ENCODE data around the gene FAM117A.

The FAM117A gene

DNA sequence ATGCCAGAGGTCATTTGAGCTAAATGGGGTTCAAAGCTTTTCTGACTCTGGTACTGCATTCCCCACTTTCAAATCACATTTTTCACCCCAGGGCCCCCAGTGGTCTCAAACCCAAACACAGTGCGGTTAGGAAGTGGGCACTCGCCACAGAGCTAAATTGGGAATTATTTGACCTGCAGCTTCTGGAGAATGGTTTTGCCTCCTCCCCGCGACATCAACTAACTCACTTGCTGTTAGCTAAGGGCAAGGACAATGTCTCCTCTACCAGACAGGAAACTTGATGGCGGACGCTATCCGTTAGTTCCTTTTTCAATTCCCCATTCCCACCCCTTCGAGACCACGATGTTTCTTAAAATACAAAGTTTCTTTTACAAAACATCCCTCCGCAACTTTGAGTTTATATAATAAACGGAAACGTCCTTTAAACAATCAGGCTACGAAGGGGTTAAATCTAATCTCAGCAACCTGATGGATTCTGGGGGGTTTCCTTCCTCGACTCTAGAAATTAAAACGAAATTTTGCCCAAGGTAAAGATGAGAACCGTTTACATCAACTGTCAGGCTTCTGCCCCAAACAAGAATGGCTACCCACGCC lies 24.1 kb upstream of the FAM117A start:
- H2BK5ac ChIP-seq (ENCODE audit: low read length), result no peak overlapping the region
- H2AK5ac ChIP-seq (ENCODE audit: low read depth, low read length), result no peak overlapping the region
- WGBS, 2 donors (ENCODE audit: extremely low coverage in 2 of 2, insufficient read length in 2 of 2, insufficient replicate concordance in 1 of 2), result no CpG with 5 or more reads among the region's 17 CpGs
- H2BK120ac ChIP-seq (ENCODE audit: low read depth, low read length), result no peak overlapping the region
- H3K36me3 ChIP-seq (replicated peaks in 1 of 2; ENCODE audit: control insufficient read depth in 2 of 2, insufficient read depth in 2 of 2, low read length in 2 of 2), result peaks cover 12 to 35% of the 10 kb centered on the region in 2 donors
- peaks cover 10 to 11% of the 10 kb centered on the region in 2 donors for H3K4me1 ChIP-seq (ENCODE audit: control insufficient read depth in 2 of 2, insufficient read depth in 1 of 2, low read depth in 1 of 2, low read length in 2 of 2)
- no peak overlapping the region for H2BK12ac ChIP-seq (ENCODE audit: low read length)
- no peak overlapping the region for H3K14ac ChIP-seq (ENCODE audit: low read length)
- no peak overlapping the region for H2BK15ac ChIP-seq (ENCODE audit: low read length)
- H3K4me3 ChIP-seq (ENCODE audit: low read length in 2 of 2), result peak overlapping the region; percentile 74 to 85
- no peak overlapping the region for H4K91ac ChIP-seq (ENCODE audit: low read depth, low read length, poor library complexity)
- no peak overlapping the region for H3K23ac ChIP-seq (ENCODE audit: low read depth, low read length, poor library complexity)
- peak overlapping the region; percentile 65 for H3K27ac ChIP-seq (replicated peaks; ENCODE audit: low read length)
- peak overlapping the region; percentile 72 for H3K4me2 ChIP-seq (ENCODE audit: insufficient read depth, low read length, poor library complexity, severe bottlenecking)
- H4K8ac ChIP-seq (ENCODE audit: low read depth, low read length), result no peak overlapping the region
- DNase-seq (ENCODE audit: low spot score), result no peak
- H3K18ac ChIP-seq (ENCODE audit: low read length), result no peak overlapping the region
- H3K9ac ChIP-seq (ENCODE audit: low read depth, low read length, poor library complexity), result peak overlapping the region; percentile 60
- peak overlapping the region; percentile 86 for H2AFZ ChIP-seq (ENCODE audit: low read length)
- H3K27me3 ChIP-seq (ENCODE audit: control insufficient read depth in 3 of 3, insufficient read depth in 3 of 3, low read depth in 1 of 3, low read length in 3 of 3), result no peaks in the 10 kb centered on the region
- peaks cover 7% of the 10 kb centered on the region for H3K79me1 ChIP-seq (ENCODE audit: low read depth, low read length)
- no peaks in the 10 kb centered on the region for H3K9me3 ChIP-seq (replicated peaks in 1 of 2; ENCODE audit: control insufficient read depth in 2 of 2, insufficient read depth in 1 of 2, low read depth in 1 of 2, low read length in 2 of 2)
- no peak overlapping the region for H3K4ac ChIP-seq (ENCODE audit: low read length)

DNA sequence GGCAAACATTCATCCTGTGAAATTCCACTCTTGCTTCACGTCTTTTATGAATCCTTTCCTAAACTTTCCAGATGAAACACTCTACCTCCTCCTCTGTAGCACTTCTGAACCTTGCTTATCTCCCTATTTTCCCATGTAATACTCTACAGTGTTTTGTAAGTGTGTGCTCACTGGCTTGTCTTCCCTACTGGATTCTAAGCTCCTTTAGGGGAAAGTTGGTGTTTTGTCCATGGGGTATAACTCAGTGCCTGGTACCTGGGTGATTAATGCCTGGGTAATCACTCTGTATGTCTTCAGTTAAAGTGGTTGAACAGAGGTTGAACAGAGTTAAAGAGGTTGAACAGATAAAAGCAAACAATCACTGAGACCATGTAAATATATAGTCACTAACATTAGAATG lies 20.7 kb upstream of the FAM117A start:
- no peak overlapping the region for H2AFZ ChIP-seq (ENCODE audit: low read length)
- no peak overlapping the region for H3K4me2 ChIP-seq (ENCODE audit: insufficient read depth, low read length, poor library complexity, severe bottlenecking)
- no peaks in the 10 kb centered on the region for H3K9me3 ChIP-seq (replicated peaks in 1 of 2; ENCODE audit: control insufficient read depth in 2 of 2, insufficient read depth in 1 of 2, low read depth in 1 of 2, low read length in 2 of 2)
- no peak overlapping the region for H4K91ac ChIP-seq (ENCODE audit: low read depth, low read length, poor library complexity)
- H3K27ac ChIP-seq (replicated peaks; ENCODE audit: low read length), result no peak overlapping the region
- H2BK5ac ChIP-seq (ENCODE audit: low read length), result no peak overlapping the region
- H2BK120ac ChIP-seq (ENCODE audit: low read depth, low read length), result no peak overlapping the region
- no peak overlapping the region for H2BK12ac ChIP-seq (ENCODE audit: low read length)
- H4K8ac ChIP-seq (ENCODE audit: low read depth, low read length), result no peak overlapping the region
- H3K18ac ChIP-seq (ENCODE audit: low read length), result no peak overlapping the region
- H3K36me3 ChIP-seq (replicated peaks in 1 of 2; ENCODE audit: control insufficient read depth in 2 of 2, insufficient read depth in 2 of 2, low read length in 2 of 2), result peaks cover 1 to 3% of the 10 kb centered on the region in 2 donors
- DNase-seq (ENCODE audit: low spot score), result no peak
- WGBS, 2 donors (ENCODE audit: extremely low coverage in 2 of 2, insufficient read length in 2 of 2, insufficient replicate concordance in 1 of 2), result no CpG with 5 or more reads among the region's 1 CpG
- peaks cover 7 to 10% of the 10 kb centered on the region in 2 donors for H3K4me1 ChIP-seq (ENCODE audit: control insufficient read depth in 2 of 2, insufficient read depth in 1 of 2, low read depth in 1 of 2, low read length in 2 of 2)
- H3K4me3 ChIP-seq (ENCODE audit: low read length in 2 of 2), result no peak overlapping the region
- H3K79me1 ChIP-seq (ENCODE audit: low read depth, low read length), result peaks cover 7% of the 10 kb centered on the region
- H3K9ac ChIP-seq (ENCODE audit: low read depth, low read length, poor library complexity), result no peak overlapping the region
- no peak overlapping the region for H3K4ac ChIP-seq (ENCODE audit: low read length)
- H2BK15ac ChIP-seq (ENCODE audit: low read length), result no peak overlapping the region
- no peaks in the 10 kb centered on the region for H3K27me3 ChIP-seq (ENCODE audit: control insufficient read depth in 3 of 3, insufficient read depth in 3 of 3, low read depth in 1 of 3, low read length in 3 of 3)
- H3K14ac ChIP-seq (ENCODE audit: low read length), result no peak overlapping the region
- no peak overlapping the region for H2AK5ac ChIP-seq (ENCODE audit: low read depth, low read length)
- no peak overlapping the region for H3K23ac ChIP-seq (ENCODE audit: low read depth, low read length, poor library complexity)

DNA sequence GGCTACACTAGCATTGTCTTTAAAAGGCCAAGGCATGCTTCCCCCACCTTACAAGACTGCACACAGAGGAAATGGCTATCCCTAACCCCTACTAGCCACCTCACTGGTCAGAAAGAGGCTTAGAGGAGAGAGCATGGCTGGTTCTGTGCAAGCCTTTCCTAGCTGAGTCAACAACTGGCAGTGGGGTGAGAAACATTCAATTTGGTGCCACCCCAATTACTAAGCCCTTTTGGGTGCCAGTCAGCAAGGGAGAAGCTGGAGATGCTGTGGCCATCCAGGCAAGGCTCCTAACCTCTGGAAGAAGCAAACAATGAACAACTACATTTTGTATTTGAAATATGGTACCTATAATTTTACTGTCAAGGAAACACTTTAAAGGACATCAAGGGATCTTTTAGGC lies 19.9 kb upstream of the FAM117A start:
- peaks cover 4 to 7% of the 10 kb centered on the region in 2 donors for H3K4me1 ChIP-seq (ENCODE audit: control insufficient read depth in 2 of 2, insufficient read depth in 1 of 2, low read depth in 1 of 2, low read length in 2 of 2)
- no peaks in the 10 kb centered on the region for H3K9me3 ChIP-seq (replicated peaks in 1 of 2; ENCODE audit: control insufficient read depth in 2 of 2, insufficient read depth in 1 of 2, low read depth in 1 of 2, low read length in 2 of 2)
- H3K79me1 ChIP-seq (ENCODE audit: low read depth, low read length), result peaks cover 2% of the 10 kb centered on the region
- H3K36me3 ChIP-seq (replicated peaks in 1 of 2; ENCODE audit: control insufficient read depth in 2 of 2, insufficient read depth in 2 of 2, low read length in 2 of 2), result no peaks in the 10 kb centered on the region
- no peak overlapping the region for H4K8ac ChIP-seq (ENCODE audit: low read depth, low read length)
- no peak overlapping the region for H2BK15ac ChIP-seq (ENCODE audit: low read length)
- H2BK120ac ChIP-seq (ENCODE audit: low read depth, low read length), result no peak overlapping the region
- H3K14ac ChIP-seq (ENCODE audit: low read length), result no peak overlapping the region
- H3K23ac ChIP-seq (ENCODE audit: low read depth, low read length, poor library complexity), result no peak overlapping the region
- no peak overlapping the region for H3K4me3 ChIP-seq (ENCODE audit: low read length in 2 of 2)
- H3K4ac ChIP-seq (ENCODE audit: low read length), result no peak overlapping the region
- no peak overlapping the region for H3K18ac ChIP-seq (ENCODE audit: low read length)
- no peak overlapping the region for H2BK5ac ChIP-seq (ENCODE audit: low read length)
- no peak overlapping the region for H3K27ac ChIP-seq (replicated peaks; ENCODE audit: low read length)
- peak overlapping the region; percentile 9 for H3K9ac ChIP-seq (ENCODE audit: low read depth, low read length, poor library complexity)
- H2BK12ac ChIP-seq (ENCODE audit: low read length), result no peak overlapping the region
- no peak for DNase-seq (ENCODE audit: low spot score)
- no peak overlapping the region for H3K4me2 ChIP-seq (ENCODE audit: insufficient read depth, low read length, poor library complexity, severe bottlenecking)
- peak overlapping the region; percentile 6 for H2AFZ ChIP-seq (ENCODE audit: low read length)
- no peaks in the 10 kb centered on the region for H3K27me3 ChIP-seq (ENCODE audit: control insufficient read depth in 3 of 3, insufficient read depth in 3 of 3, low read depth in 1 of 3, low read length in 3 of 3)
- no peak overlapping the region for H4K91ac ChIP-seq (ENCODE audit: low read depth, low read length, poor library complexity)
- H2AK5ac ChIP-seq (ENCODE audit: low read depth, low read length), result no peak overlapping the region

DNA sequence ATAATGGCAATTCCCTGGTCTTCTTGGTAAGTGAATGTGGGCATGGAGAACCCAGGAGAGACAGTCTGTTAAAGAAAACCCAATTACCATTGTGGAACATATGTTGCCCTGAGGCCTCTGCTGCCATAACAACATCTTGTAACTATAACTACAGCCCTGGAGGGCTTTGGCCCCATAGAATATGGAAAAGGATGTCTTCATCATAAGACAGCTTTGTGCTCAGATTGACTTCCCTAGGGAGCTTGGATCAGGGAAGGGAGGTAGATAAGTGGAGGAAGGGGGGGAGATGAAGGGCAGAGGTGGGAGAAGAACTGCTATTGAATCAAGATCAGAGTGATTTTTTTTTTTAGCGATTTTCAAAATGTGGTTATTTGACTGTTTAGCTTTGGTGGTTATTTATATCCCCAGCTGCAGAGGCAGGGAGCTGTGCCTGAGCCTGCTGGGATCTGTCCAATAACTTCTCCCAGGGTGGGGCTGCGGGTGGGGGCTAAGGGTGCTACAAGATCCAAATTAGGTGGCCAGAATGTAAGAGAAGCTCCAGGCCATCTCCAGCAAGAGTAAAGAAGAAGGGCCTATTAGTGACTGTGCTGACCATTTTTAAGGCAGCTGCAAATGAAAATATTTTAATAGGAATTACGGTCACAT lies 19.3 kb upstream of the FAM117A start:
- H2BK120ac ChIP-seq (ENCODE audit: low read depth, low read length), result no peak overlapping the region
- no peak overlapping the region for H3K4me3 ChIP-seq (ENCODE audit: low read length in 2 of 2)
- H3K27me3 ChIP-seq (ENCODE audit: control insufficient read depth in 3 of 3, insufficient read depth in 3 of 3, low read depth in 1 of 3, low read length in 3 of 3), result no peaks in the 10 kb centered on the region
- no peak overlapping the region for H3K4me2 ChIP-seq (ENCODE audit: insufficient read depth, low read length, poor library complexity, severe bottlenecking)
- no CpG with 5 or more reads among the region's 3 CpGs for WGBS, 2 donors (ENCODE audit: extremely low coverage in 2 of 2, insufficient read length in 2 of 2, insufficient replicate concordance in 1 of 2)
- no peak overlapping the region for H4K91ac ChIP-seq (ENCODE audit: low read depth, low read length, poor library complexity)
- H2BK12ac ChIP-seq (ENCODE audit: low read length), result no peak overlapping the region
- no peak overlapping the region for H3K18ac ChIP-seq (ENCODE audit: low read length)
- no peaks in the 10 kb centered on the region for H3K9me3 ChIP-seq (replicated peaks in 1 of 2; ENCODE audit: control insufficient read depth in 2 of 2, insufficient read depth in 1 of 2, low read depth in 1 of 2, low read length in 2 of 2)
- H3K9ac ChIP-seq (ENCODE audit: low read depth, low read length, poor library complexity), result no peak overlapping the region
- no peak overlapping the region for H3K27ac ChIP-seq (replicated peaks; ENCODE audit: low read length)
- no peak overlapping the region for H3K23ac ChIP-seq (ENCODE audit: low read depth, low read length, poor library complexity)
- no peak for DNase-seq (ENCODE audit: low spot score)
- no peak overlapping the region for H2AK5ac ChIP-seq (ENCODE audit: low read depth, low read length)
- H2AFZ ChIP-seq (ENCODE audit: low read length), result peak overlapping the region; percentile 40
- H3K4ac ChIP-seq (ENCODE audit: low read length), result no peak overlapping the region
- no peaks in the 10 kb centered on the region for H3K36me3 ChIP-seq (replicated peaks in 1 of 2; ENCODE audit: control insufficient read depth in 2 of 2, insufficient read depth in 2 of 2, low read length in 2 of 2)
- H3K4me1 ChIP-seq (ENCODE audit: control insufficient read depth in 2 of 2, insufficient read depth in 1 of 2, low read depth in 1 of 2, low read length in 2 of 2), result peaks cover 4 to 7% of the 10 kb centered on the region in 2 donors
- H3K14ac ChIP-seq (ENCODE audit: low read length), result no peak overlapping the region
- no peaks in the 10 kb centered on the region for H3K79me1 ChIP-seq (ENCODE audit: low read depth, low read length)
- no peak overlapping the region for H2BK5ac ChIP-seq (ENCODE audit: low read length)
- no peak overlapping the region for H4K8ac ChIP-seq (ENCODE audit: low read depth, low read length)
- no peak overlapping the region for H2BK15ac ChIP-seq (ENCODE audit: low read length)

All from neuronal stem cell (in vitro differentiated cells).